SK-N-SH (cell line): Measurements from ENCODE around the gene THADA. TPM values are rescaled to one million over a fixed set of nuclear protein-coding genes. Genes with fewer than 3 reads are reported as not detected.

Experiments used
- CTCF ChIA-PET: fragments of 300-600, 350-600 bp; formaldehyde crosslinking; extraction: SDS; loops from one replicate; lab custom pipeline; 2021; lab: Yijun Ruan, JAX
- POLR2A ChIA-PET: fragments of 350-600 bp; sonication (Branson Sonifier 250); formaldehyde crosslinking; extraction: SDS; loops from one replicate; lab custom pipeline; 2020; ENCODE audit warnings: antibody characterized with exemption, inconsistent platforms; lab: Yijun Ruan, JAX
- DNase-seq: peaks from one replicate; pipeline ENCODE4 v3.0.0; 2012
- H2AFZ ChIP-seq: fragments of 200-600 bp; sonication (generic); 2 replicates; pipeline ENCODE4 v1.8.1; 2016; ENCODE audit warnings: antibody characterized with exemption, mild to moderate bottlenecking, low read depth
- H3F3A ChIP-seq: fragments of 200-600 bp; sonication (generic); replicated peaks from 2 replicates; pipeline ENCODE3; 2016; ENCODE audit warnings: antibody characterized with exemption, mild to moderate bottlenecking; ENCODE audit not compliant: insufficient read depth
- H3K27ac ChIP-seq, 2 experiments: fragments of 200-500 bp in 1 of 2; fragments of 200-600 bp in 1 of 2; sonication (Bioruptor generic) in 1 of 2; sonication (generic), shearing (Covaris generic) in 1 of 2; 2 replicates each; pipeline versions ENCODE4 v1.5.1 to v1.6.1; 2014 to 2016; ENCODE audit warnings: low read depth in 2 of 2, inconsistent platforms in 1 of 2, low read length in 1 of 2, mild to moderate bottlenecking in 1 of 2, mixed read lengths in 1 of 2
- H3K27me3 ChIP-seq: fragments of 200-600 bp; sonication (generic), shearing (Covaris generic); 2 replicates; pipeline ENCODE4 v1.6.1; 2016; ENCODE audit warnings: mixed run types; ENCODE audit not compliant: insufficient read depth
- H3K36me3 ChIP-seq, 2 experiments: fragments of 200-500 bp in 1 of 2; fragments of 200-600 bp in 1 of 2; sonication (Bioruptor generic) in 1 of 2; sonication (generic) in 1 of 2; replicated peaks in 1 of 2; 2 replicates each; pipeline versions ENCODE3 to v1.5.1; 2014 to 2016; ENCODE audit warnings: low read length in 1 of 2, mild to moderate bottlenecking in 1 of 2; ENCODE audit not compliant: insufficient read depth in 2 of 2, control insufficient read depth in 1 of 2
- H3K4me1 ChIP-seq, 2 experiments: fragments of 200-500 bp in 1 of 2; fragments of 200-600 bp in 1 of 2; sonication (Bioruptor generic) in 1 of 2; sonication (generic), shearing (Covaris generic) in 1 of 2; 2 replicates each; pipeline versions ENCODE4 v1.5.1 to v1.6.1; 2014 to 2016; ENCODE audit warnings: low read depth in 1 of 2, low read length in 1 of 2, mixed run types in 1 of 2; ENCODE audit not compliant: insufficient read depth in 2 of 2, control insufficient read depth in 1 of 2
- H3K4me2 ChIP-seq: fragments of 200-600 bp; sonication (generic), shearing (Covaris generic); 2 replicates; pipeline ENCODE4 v1.6.1; 2017; ENCODE audit warnings: mixed run types
- H3K4me3 ChIP-seq, 2 experiments: fragments of 200-500 bp in 1 of 2; fragments of 200-600 bp in 1 of 2; sonication (Bioruptor generic) in 1 of 2; sonication (generic), shearing (Covaris generic) in 1 of 2; 2 replicates each; pipeline versions ENCODE4 v1.5.1 to v1.8.1; 2014 to 2016; ENCODE audit warnings: low read depth in 2 of 2, inconsistent platforms in 1 of 2, low read length in 1 of 2, mild to moderate bottlenecking in 1 of 2, mixed read lengths in 1 of 2, moderate library complexity in 1 of 2
- H3K79me2 ChIP-seq: fragments of 200-600 bp; sonication (generic); 2 replicates; pipeline ENCODE4 v1.8.1; 2017; ENCODE audit warnings: mild to moderate bottlenecking; ENCODE audit not compliant: insufficient read depth
- H3K9ac ChIP-seq: fragments of 200-600 bp; sonication (generic); 2 replicates; pipeline ENCODE4 v1.6.1; 2017; ENCODE audit warnings: mixed run types
- H3K9me2 ChIP-seq: fragments of 200-600 bp; sonication (generic); 2 replicates; pipeline ENCODE4 v1.6.1; 2017; ENCODE audit warnings: mixed run types
- H3K9me3 ChIP-seq: fragments of 200-600 bp; sonication (generic); 2 replicates; pipeline ENCODE4 v1.6.1; 2017; ENCODE audit warnings: mixed run types, mild to moderate bottlenecking, moderate library complexity
- H4K20me1 ChIP-seq: fragments of 200-600 bp; sonication (generic); 2 replicates; pipeline ENCODE4 v1.6.1; 2017; ENCODE audit warnings: mild to moderate bottlenecking, mixed run types; ENCODE audit not compliant: insufficient read depth
- CHD2 ChIP-seq: fragments of 150-350 bp; IDR thresholded peaks from 2 replicates; pipeline ENCODE4 v1.6.1; 2018; ENCODE audit warnings: low read length; ENCODE audit not compliant: partially characterized antibody
- EZH2phosphoT487 ChIP-seq: fragments of 200-600 bp; sonication (generic); IDR thresholded peaks from 2 replicates; pipeline ENCODE4 v1.6.1; 2017; ENCODE audit warnings: low read depth, mixed run types, mild to moderate bottlenecking, antibody characterized with exemption, moderate library complexity, borderline replicate concordance
- FOSL2 ChIP-seq: IDR thresholded peaks from 2 replicates; pipeline ENCODE4 v1.4.0; 2012; ENCODE audit warnings: low read depth, mild to moderate bottlenecking, moderate library complexity, borderline replicate concordance
- FOXM1 ChIP-seq: IDR thresholded peaks from 2 replicates; pipeline ENCODE4 v1.4.0; 2012; ENCODE audit warnings: low read depth, mild to moderate bottlenecking
- GABPA ChIP-seq: IDR thresholded peaks from 2 replicates; pipeline ENCODE4 v1.4.0; 2012; ENCODE audit warnings: low read depth, mild to moderate bottlenecking
- GATA2 ChIP-seq: sonication (generic); formaldehyde crosslinking; IDR thresholded peaks from 2 replicates; pipeline ENCODE4 v1.5.0; 2020; ENCODE audit warnings: mild to moderate bottlenecking, missing genetic modification reagents
- JUND ChIP-seq: IDR thresholded peaks from 2 replicates; pipeline ENCODE4 v1.4.0; 2012
- MEF2A ChIP-seq: IDR thresholded peaks from 2 replicates; pipeline ENCODE4 v1.4.0; 2012; ENCODE audit warnings: low read depth, borderline replicate concordance
- MXI1 ChIP-seq: IDR thresholded peaks from 2 replicates; pipeline ENCODE4 v1.6.1; 2012; ENCODE audit warnings: mild to moderate bottlenecking, low read depth, low read length, improper control_type of control experiment
- PBX3 ChIP-seq: IDR thresholded peaks from 2 replicates; pipeline ENCODE4; 2012
- RAD21 ChIP-seq: IDR thresholded peaks from 2 replicates; pipeline ENCODE4 v1.6.1; 2012; ENCODE audit warnings: mild to moderate bottlenecking, low read length
- RCOR1 ChIP-seq: fragments of 150-350 bp; IDR thresholded peaks from 2 replicates; pipeline ENCODE4 v1.6.1; 2017; ENCODE audit warnings: antibody characterized with exemption, low read length
- REST ChIP-seq: IDR thresholded peaks from 2 replicates; pipeline ENCODE4 v1.6.1; 2012; ENCODE audit warnings: mild to moderate bottlenecking, low read depth, low read length, moderate library complexity
- SIN3A ChIP-seq: IDR thresholded peaks from 2 replicates; pipeline ENCODE4 v1.6.1; 2012; ENCODE audit warnings: low read depth, mild to moderate bottlenecking, low read length, moderate library complexity, borderline replicate concordance
- TCF12 ChIP-seq: IDR thresholded peaks from 2 replicates; pipeline ENCODE4 v1.4.0; 2012
- USF1 ChIP-seq: IDR thresholded peaks from 2 replicates; pipeline ENCODE4 v1.4.0; 2012; ENCODE audit warnings: low read depth, borderline replicate concordance
- USF2 ChIP-seq: fragments of 150-350 bp; IDR thresholded peaks from 2 replicates; pipeline ENCODE4 v1.6.1; 2017; ENCODE audit warnings: antibody characterized with exemption, low read length, low read depth, borderline replicate concordance
- YY1 ChIP-seq: IDR thresholded peaks from 2 replicates; pipeline ENCODE4 v1.4.0; 2012; ENCODE audit warnings: low read depth, mild to moderate bottlenecking
- WGBS: methylation state at CpG from one replicate; pipeline ENCODE4 v1.1.6; 2017; ENCODE audit warnings: low lambda C conversion rate; 5-methylcytosine and 5-hydroxymethylcytosine counted together
- polyA plus RNA-seq, 3 experiments: library from polyadenylated mRNA; depleted of rRNA; stranded (reverse); fragments of >200 nt; gene quantifications; 2 replicates each; pipeline ENCODE4 v1.2.3, GENCODE V29; 2012

The THADA gene
- polyA plus RNA-seq, 1 of the 3 experiments (the other 2 are of a cell fraction), result 25.6 TPM

- Histone ChIP-seq H3K36me3 (peaks cover 16 to 37% of the 10 kb centered on the region in 2 experiments), H3K4me1 (peaks cover 0 to 15% of the 10 kb centered on the region in 2 experiments; a peak in 2 of 4 replicates), H3K27ac (peak overlapping the region in 1 of 2 experiments; percentile 64; a peak in 2 of 4 replicates), H3F3A (no peaks in the 10 kb centered on the region), H3K79me2 (no peaks in the 10 kb centered on the region), H3K9ac (no peak overlapping the region), H3K27me3 (no peaks in the 10 kb centered on the region), H4K20me1 (no peaks in the 10 kb centered on the region), H3K4me2 (no peak overlapping the region), H3K9me2 (no peaks in the 10 kb centered on the region), H2AFZ (no peak overlapping the region), H3K4me3 (no peak overlapping the region), H3K9me3 (no peaks in the 10 kb centered on the region)
- CTCF ChIA-PET, result interaction anchor here (0.7 to 2.7 kb wide), 4 partner anchors 10 to 26 kb away, joined by 3 to 11 read pairs (median 6); no protein-coding TSS in a partner anchor
- WGBS, result 69% methylated on average over 3 of the region's 3 CpGs
- TF ChIP-seq USF2 (no peak), RCOR1 (no peak), REST (no peak), SIN3A (no peak), GATA2 (CRISPR knock-in tag) (0 out of 2 replicates have a peak, but pooled peaks have one; percentile 44)
- DNase-seq, result no peak
- POLR2A ChIA-PET, result no interaction called here
These were observed 86.0 kb downstream of the THADA start for GRCh38 chr2:43509886-43510285.

GRCh38 chr2:43508209-43508608 lies 87.6 kb downstream of the THADA start:
- TF ChIP-seq FOSL2, result no peak
- TF ChIP-seq EZH2phosphoT487, result no peak
- no peak for TF ChIP-seq YY1
- no peak for TF ChIP-seq RAD21
- no peak for TF ChIP-seq RCOR1
- no peak for TF ChIP-seq MXI1
- TF ChIP-seq FOXM1, result no peak
- no peak for TF ChIP-seq USF1
- TF ChIP-seq TCF12, result no peak
- no peak for TF ChIP-seq MEF2A
- TF ChIP-seq CHD2, result no peak
- no peak for TF ChIP-seq REST
- no peak for TF ChIP-seq PBX3
- no peak for TF ChIP-seq JUND
- no peak for TF ChIP-seq GABPA
- 92% methylated on average over 3 of the region's 3 CpGs for WGBS
- POLR2A ChIA-PET, result no interaction called here
- H4K20me1 ChIP-seq, result no peaks in the 10 kb centered on the region
- H3K27ac ChIP-seq, result peak overlapping the region in 1 of 2 experiments; percentile 31; a peak in 1 of 4 replicates
- H2AFZ ChIP-seq, result no peak overlapping the region
- no peak for DNase-seq
- H3F3A ChIP-seq, result peaks cover 6% of the 10 kb centered on the region
- H3K4me3 ChIP-seq, result no peak overlapping the region
- peaks cover 0 to 15% of the 10 kb centered on the region in 2 experiments; a peak in 1 of 4 replicates for H3K4me1 ChIP-seq
- H3K9me2 ChIP-seq, result no peaks in the 10 kb centered on the region
- peaks cover 18 to 40% of the 10 kb centered on the region in 2 experiments for H3K36me3 ChIP-seq
- no peaks in the 10 kb centered on the region for H3K79me2 ChIP-seq
- no peaks in the 10 kb centered on the region for H3K9me3 ChIP-seq
- no peak overlapping the region for H3K9ac ChIP-seq
- H3K4me2 ChIP-seq, result no peak overlapping the region
- CTCF ChIA-PET, result interaction anchor here (0.6 to 2.7 kb wide), 5 partner anchors 10 to 533 kb away, joined by 3 to 11 read pairs (median 4); no protein-coding TSS in a partner anchor
- H3K27me3 ChIP-seq, result no peaks in the 10 kb centered on the region
